ENCODE data around the gene FAM228B. TPM values are rescaled to one million over a fixed set of nuclear protein-coding genes. Genes with fewer than 3 reads are reported as not detected.

Gene FAM228B
- total and polyA plus RNA-seq, 12 donors, result 4.7 to 76.4 (median 27.3) TPM

DNA sequence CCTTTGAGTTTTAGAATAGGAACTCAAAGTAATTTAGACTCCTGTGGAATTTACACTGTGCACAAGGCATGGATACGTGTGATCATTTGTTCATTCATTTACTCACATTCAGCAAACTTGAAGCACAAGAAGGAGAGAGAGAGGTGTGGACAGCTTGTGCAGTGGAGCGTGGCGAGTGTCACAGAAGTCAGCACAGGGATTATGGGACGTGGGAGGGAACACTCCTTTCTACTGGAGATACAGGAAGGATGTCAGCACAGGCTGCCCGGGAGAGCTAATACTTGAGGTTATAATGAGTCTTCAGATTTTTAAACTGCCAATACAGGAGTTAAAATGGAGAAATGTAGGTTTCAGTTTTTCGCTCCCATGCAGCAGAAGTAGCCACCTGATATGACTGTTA, 58.6 kb downstream of the FAM228B start:
- no peaks in the 10 kb centered on the region for H3K36me3 ChIP-seq
- H3K9me3 ChIP-seq, result peaks cover 0 to 10% (median 0%) of the 10 kb centered on the region in 11 donors
- WGBS, 2 donors, result 60 to 61% methylated on average over 6 of the region's 6 CpGs
- ATAC-seq (no peak), DNase-seq (no peak)
- TF ChIP-seq, protein P1, sequence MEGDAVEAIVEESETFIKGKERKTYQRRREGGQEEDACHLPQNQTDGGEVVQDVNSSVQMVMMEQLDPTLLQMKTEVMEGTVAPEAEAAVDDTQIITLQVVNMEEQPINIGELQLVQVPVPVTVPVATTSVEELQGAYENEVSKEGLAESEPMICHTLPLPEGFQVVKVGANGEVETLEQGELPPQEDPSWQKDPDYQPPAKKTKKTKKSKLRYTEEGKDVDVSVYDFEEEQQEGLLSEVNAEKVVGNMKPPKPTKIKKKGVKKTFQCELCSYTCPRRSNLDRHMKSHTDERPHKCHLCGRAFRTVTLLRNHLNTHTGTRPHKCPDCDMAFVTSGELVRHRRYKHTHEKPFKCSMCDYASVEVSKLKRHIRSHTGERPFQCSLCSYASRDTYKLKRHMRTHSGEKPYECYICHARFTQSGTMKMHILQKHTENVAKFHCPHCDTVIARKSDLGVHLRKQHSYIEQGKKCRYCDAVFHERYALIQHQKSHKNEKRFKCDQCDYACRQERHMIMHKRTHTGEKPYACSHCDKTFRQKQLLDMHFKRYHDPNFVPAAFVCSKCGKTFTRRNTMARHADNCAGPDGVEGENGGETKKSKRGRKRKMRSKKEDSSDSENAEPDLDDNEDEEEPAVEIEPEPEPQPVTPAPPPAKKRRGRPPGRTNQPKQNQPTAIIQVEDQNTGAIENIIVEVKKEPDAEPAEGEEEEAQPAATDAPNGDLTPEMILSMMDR (IDR thresholded peaks at IDR 0.05), result no peak
- no peak overlapping the region for H3K4me3 ChIP-seq
- no peaks in the 10 kb centered on the region for H3K27me3 ChIP-seq
- intact Hi-C loops (cut with DNase I), result no loop called here
- H3K27ac ChIP-seq, result no peak overlapping the region
- H3K4me1 ChIP-seq, result no peaks in the 10 kb centered on the region

DNA sequence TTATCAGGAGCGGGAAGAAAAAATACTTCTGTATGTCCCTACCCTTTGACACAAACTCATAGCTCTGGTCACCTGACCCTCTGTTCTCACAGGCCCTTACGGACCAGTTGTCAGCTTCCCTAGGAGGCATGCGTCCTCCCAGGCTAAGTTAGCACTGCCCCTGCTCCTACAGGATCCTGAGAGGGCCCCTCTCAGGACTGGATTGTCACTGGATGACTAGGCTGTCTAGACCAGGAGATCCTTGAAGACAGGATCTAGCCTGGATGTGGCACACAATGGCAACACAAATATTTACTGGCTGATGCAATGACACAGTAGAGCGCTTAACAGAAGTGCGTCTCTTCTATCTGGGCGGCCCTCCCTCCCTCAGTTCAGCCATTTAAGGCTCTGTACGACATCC, 59.2 kb downstream of the FAM228B start:
- Histone ChIP-seq H3K9me3 (peaks cover 0 to 12% (median 0%) of the 10 kb centered on the region in 11 donors), H3K4me3 (no peak overlapping the region), H3K27me3 (no peaks in the 10 kb centered on the region), H3K27ac (no peak overlapping the region), H3K4me1 (no peaks in the 10 kb centered on the region), H3K36me3 (no peaks in the 10 kb centered on the region)
- intact Hi-C loops (cut with DNase I), result no loop called here
- WGBS, 2 donors, result 91 to 95% methylated on average over 7 of the region's 7 CpGs
- ATAC-seq, result no peak
- TF ChIP-seq, protein P1 (IDR thresholded peaks at IDR 0.05), result no peak
- no peak for DNase-seq

DNA sequence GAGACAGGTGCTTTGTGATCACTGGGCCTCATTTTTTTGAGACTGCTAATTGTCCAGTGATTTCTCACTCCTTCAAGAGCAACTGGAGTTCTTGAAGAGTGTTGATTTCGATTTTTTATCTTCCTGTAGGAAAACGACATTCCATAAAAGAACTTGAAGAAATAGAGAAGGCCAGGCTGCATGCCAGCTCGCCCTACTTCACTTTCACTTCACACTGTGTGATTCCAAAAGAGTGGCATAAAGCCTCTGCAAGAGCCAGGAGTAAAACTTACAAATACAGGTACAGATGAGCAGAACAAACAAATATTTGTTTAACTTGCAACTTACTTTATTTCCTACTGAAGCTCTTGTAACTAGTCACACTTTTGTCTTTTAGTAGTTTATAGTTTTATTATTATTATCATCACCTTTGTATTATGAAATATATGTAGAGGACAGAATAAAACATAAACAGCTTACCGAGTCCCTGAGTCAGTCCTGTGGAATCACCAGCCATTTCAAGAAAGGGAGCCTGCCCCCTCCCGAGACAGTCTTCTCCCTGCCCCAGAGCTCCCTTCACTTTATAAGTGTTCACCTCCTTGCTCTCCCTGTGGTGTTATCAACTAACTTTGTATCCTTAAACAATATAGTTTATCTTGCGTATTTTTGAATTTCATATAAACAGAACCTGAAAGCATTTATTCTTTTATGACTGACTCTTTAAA, 60.2 kb downstream of the FAM228B start:
- ATAC-seq (no peak), DNase-seq (no peak)
- H3K36me3 ChIP-seq, result no peaks in the 10 kb centered on the region
- peaks cover 0 to 16% (median 0%) of the 10 kb centered on the region in 11 donors for H3K9me3 ChIP-seq
- intact Hi-C loops (cut with DNase I), result no loop called here
- no peaks in the 10 kb centered on the region for H3K4me1 ChIP-seq
- no peaks in the 10 kb centered on the region for H3K27me3 ChIP-seq
- 83 to 86% methylated on average over 6 of the region's 6 CpGs for WGBS, 2 donors
- TF ChIP-seq, protein P1 (IDR thresholded peaks at IDR 0.05), result no peak
- no peak overlapping the region for H3K4me3 ChIP-seq
- no peak overlapping the region for H3K27ac ChIP-seq

DNA sequence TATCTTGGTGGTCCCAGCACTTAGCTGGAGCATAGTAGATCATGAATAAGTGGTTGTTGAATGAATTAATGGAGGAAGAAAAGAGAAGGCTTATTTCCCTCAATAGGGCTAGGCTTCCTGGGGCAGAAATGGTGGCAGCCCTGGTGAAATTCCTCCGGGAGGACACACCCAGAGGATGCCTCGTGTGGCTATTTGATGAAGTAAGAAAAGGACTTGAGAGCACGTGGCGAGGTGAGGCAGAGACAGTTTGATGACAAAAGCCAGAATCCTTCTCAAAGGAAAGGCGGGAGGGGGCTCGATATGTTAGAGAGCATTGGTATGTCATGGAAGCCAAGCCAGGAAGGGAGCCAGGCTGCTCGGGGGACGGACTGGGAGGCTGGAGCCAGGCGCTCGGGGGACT, 66.3 kb downstream of the FAM228B start:
- Histone ChIP-seq H3K9me3 (peaks cover 0 to 16% (median 0%) of the 10 kb centered on the region in 11 donors), H3K36me3 (no peaks in the 10 kb centered on the region), H3K27me3 (no peaks in the 10 kb centered on the region), H3K4me1 (no peaks in the 10 kb centered on the region), H3K27ac (no peak overlapping the region), H3K4me3 (no peak overlapping the region)
- ATAC-seq, result no peak
- TF ChIP-seq, protein P1 (IDR thresholded peaks at IDR 0.05), result no peak
- no peak for DNase-seq
- WGBS, 2 donors, result 63 to 72% methylated on average over 10 of the region's 10 CpGs
- intact Hi-C loops (cut with DNase I), result no loop called here
